ENCODE results near the gene DHX34.

The DHX34 gene

DNA sequence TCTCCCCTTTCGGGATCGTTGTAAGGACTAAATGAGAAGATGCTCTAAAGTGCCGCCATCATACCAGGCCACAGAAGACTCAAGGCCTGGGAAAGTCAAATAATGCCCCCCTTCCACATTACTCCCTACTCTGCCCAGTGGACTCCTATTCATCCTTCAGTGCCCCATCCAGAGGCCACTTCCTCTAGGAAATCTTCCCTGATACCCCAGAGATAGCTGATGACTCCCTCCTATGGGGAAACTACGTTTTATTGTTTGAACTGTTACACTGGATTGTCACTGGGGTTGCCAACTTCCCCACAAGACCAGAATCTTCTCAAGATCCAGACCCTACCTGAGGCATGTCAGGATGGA is 56.1 kb downstream of the DHX34 start:
- Histone ChIP-seq H3K9me2 (replicated peaks; ENCODE audit: insufficient read depth, low read length) (no peaks in the 10 kb centered on the region), H3K9ac (ENCODE audit: low read length) (no peak overlapping the region), H3F3A (ENCODE audit: insufficient read depth, low read length) (no peaks in the 10 kb centered on the region), H3K27ac (ENCODE audit: low read length) (no peak overlapping the region), H4K20me1 (ENCODE audit: insufficient read depth, low read length) (no peaks in the 10 kb centered on the region), H2AFZ (ENCODE audit: low read length) (no peak overlapping the region), H3K4me1 (ENCODE audit: low read length) (no peaks in the 10 kb centered on the region), H3K27me3 (replicated peaks; ENCODE audit: insufficient read depth, low read length) (peaks cover 93% of the 10 kb centered on the region), H3K4me3 (ENCODE audit: low read length) (no peak overlapping the region), H3K4me2 (ENCODE audit: low read depth, low read length) (no peak overlapping the region), H3K79me2 (ENCODE audit: low read length) (no peaks in the 10 kb centered on the region), H3K36me3 (replicated peaks; ENCODE audit: insufficient read depth, low read length) (no peaks in the 10 kb centered on the region), H3K9me3 (replicated peaks; ENCODE audit: insufficient read depth, low read length) (no peaks in the 10 kb centered on the region)
- TF ChIP-seq EZH2 (optimal IDR thresholded peaks at IDR 0.05; ENCODE audit: low read depth, low read length) (no peak), EZH2phosphoT487 (IDR thresholded peaks at IDR 0.05; ENCODE audit: low read length) (no peak)
- TF ChIP-seq, protein P1, sequence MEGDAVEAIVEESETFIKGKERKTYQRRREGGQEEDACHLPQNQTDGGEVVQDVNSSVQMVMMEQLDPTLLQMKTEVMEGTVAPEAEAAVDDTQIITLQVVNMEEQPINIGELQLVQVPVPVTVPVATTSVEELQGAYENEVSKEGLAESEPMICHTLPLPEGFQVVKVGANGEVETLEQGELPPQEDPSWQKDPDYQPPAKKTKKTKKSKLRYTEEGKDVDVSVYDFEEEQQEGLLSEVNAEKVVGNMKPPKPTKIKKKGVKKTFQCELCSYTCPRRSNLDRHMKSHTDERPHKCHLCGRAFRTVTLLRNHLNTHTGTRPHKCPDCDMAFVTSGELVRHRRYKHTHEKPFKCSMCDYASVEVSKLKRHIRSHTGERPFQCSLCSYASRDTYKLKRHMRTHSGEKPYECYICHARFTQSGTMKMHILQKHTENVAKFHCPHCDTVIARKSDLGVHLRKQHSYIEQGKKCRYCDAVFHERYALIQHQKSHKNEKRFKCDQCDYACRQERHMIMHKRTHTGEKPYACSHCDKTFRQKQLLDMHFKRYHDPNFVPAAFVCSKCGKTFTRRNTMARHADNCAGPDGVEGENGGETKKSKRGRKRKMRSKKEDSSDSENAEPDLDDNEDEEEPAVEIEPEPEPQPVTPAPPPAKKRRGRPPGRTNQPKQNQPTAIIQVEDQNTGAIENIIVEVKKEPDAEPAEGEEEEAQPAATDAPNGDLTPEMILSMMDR (IDR thresholded peaks at IDR 0.05; ENCODE audit: low read length) = no peak
- DNase-seq = no peak

DNA sequence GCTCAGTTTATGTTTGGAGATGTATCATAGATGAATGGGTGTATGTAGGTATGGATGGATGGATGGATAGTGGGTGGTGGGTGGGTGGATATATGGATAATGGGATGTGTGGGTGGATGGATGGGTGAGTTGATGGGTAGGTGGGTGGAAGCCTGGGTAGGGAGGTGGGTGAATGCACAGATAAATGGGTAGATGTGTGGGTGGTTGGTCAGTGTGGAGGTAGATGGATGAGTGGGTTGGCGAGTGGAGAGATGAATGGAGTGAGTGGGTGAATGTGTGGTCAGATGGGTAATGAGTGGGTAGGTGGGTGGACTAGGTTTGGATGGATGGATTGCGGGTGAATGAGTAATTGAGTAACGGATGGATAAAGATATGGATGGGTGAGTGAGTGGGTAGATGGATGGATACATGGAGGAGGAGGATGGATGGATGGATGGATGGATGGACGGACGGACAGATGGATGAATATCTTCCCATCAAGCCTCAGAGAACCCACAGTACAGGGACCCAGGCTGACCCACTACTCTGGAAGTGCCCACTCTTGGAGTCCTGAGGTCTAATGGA is 56.8 kb downstream of the DHX34 start:
- H4K20me1 ChIP-seq (ENCODE audit: insufficient read depth, low read length) = no peaks in the 10 kb centered on the region
- no peaks in the 10 kb centered on the region for H3K79me2 ChIP-seq (ENCODE audit: low read length)
- H3K9me3 ChIP-seq (replicated peaks; ENCODE audit: insufficient read depth, low read length) = no peaks in the 10 kb centered on the region
- H3K4me1 ChIP-seq (ENCODE audit: low read length) = no peaks in the 10 kb centered on the region
- H3K27ac ChIP-seq (ENCODE audit: low read length) = no peak overlapping the region
- no peak overlapping the region for H3K4me3 ChIP-seq (ENCODE audit: low read length)
- H3K9ac ChIP-seq (ENCODE audit: low read length) = no peak overlapping the region
- no peaks in the 10 kb centered on the region for H3F3A ChIP-seq (ENCODE audit: insufficient read depth, low read length)
- H3K9me2 ChIP-seq (replicated peaks; ENCODE audit: insufficient read depth, low read length) = no peaks in the 10 kb centered on the region
- no peak for DNase-seq
- H3K36me3 ChIP-seq (replicated peaks; ENCODE audit: insufficient read depth, low read length) = no peaks in the 10 kb centered on the region
- peaks cover 92% of the 10 kb centered on the region for H3K27me3 ChIP-seq (replicated peaks; ENCODE audit: insufficient read depth, low read length)
- no peak overlapping the region for H2AFZ ChIP-seq (ENCODE audit: low read length)
- no peak overlapping the region for H3K4me2 ChIP-seq (ENCODE audit: low read depth, low read length)
- TF ChIP-seq EZH2phosphoT487 (IDR thresholded peaks at IDR 0.05; ENCODE audit: low read length) = no peak

DNA sequence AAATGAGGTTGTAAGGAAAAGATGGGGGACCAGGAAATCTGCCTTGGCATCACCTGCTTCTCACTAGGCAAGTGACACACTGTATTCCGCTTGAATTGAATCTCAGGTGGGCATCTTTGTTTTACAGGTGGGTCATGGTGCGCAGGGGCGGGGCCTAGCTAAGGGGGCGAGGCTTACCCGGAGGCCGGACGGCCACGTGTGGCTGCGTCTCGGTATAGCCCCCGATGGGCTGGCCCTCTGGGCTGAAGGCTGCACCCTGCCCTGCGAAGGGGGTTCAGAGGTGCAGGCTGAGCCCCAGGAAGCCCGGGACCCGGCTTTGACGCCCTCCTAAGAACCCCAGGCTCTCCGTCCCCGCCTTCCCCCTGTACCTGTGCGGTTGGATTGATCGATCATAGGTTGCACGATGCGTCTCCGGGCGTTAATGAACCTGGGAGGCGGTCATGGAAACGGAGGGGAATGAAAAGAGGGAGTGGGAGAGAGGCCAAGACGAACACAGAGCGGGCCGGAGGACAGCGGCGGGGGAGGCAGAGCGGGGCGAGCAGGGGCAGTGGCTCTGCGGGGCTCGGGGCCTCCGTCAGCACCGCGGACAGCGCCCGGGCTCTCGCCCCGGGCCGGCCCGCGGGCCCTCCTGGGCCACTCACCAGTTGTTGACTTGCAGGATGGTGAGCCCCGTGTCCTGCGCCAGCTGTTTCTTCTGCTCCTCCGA is 57.7 kb downstream of the DHX34 start:
- Histone ChIP-seq H3K27me3 (replicated peaks; ENCODE audit: insufficient read depth, low read length) (peaks cover 94% of the 10 kb centered on the region), H3K9ac (ENCODE audit: low read length) (no peak overlapping the region), H3K27ac (ENCODE audit: low read length) (no peak overlapping the region), H3K36me3 (replicated peaks; ENCODE audit: insufficient read depth, low read length) (no peaks in the 10 kb centered on the region), H4K20me1 (ENCODE audit: insufficient read depth, low read length) (no peaks in the 10 kb centered on the region), H3K4me2 (ENCODE audit: low read depth, low read length) (no peak overlapping the region), H2AFZ (ENCODE audit: low read length) (no peak overlapping the region), H3K4me1 (ENCODE audit: low read length) (no peaks in the 10 kb centered on the region), H3F3A (ENCODE audit: insufficient read depth, low read length) (no peaks in the 10 kb centered on the region), H3K9me2 (replicated peaks; ENCODE audit: insufficient read depth, low read length) (no peaks in the 10 kb centered on the region), H3K9me3 (replicated peaks; ENCODE audit: insufficient read depth, low read length) (no peaks in the 10 kb centered on the region), H3K79me2 (ENCODE audit: low read length) (no peaks in the 10 kb centered on the region), H3K4me3 (ENCODE audit: low read length) (no peak overlapping the region)
- peak; percentile 10 for DNase-seq
- TF ChIP-seq, protein P1 (IDR thresholded peaks at IDR 0.05; ENCODE audit: low read length) = no peak
- no peak for TF ChIP-seq EZH2 (optimal IDR thresholded peaks at IDR 0.05; ENCODE audit: low read depth, low read length)

DNA sequence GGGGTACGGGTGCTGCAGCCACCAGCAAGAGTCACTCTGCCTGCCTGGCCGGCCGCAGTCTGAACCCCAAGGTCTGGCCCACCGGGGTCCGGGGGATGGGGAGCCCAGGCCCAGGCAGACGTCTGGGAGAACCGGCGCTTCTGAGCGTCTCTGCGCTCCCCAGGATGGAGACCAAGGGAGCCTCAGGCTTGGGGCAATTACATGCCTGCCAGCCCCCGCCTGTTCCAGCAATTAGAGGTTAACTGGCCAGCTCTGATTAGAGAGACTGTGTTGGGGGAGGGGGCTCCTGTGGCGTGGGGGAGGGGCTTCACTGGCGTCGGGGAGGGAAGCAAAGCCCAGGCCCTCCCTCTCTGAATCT is 58.3 kb downstream of the DHX34 start:
- no peak overlapping the region for H3K4me2 ChIP-seq (ENCODE audit: low read depth, low read length)
- H3K79me2 ChIP-seq (ENCODE audit: low read length) = no peaks in the 10 kb centered on the region
- no peaks in the 10 kb centered on the region for H3F3A ChIP-seq (ENCODE audit: insufficient read depth, low read length)
- H3K4me3 ChIP-seq (ENCODE audit: low read length) = no peak overlapping the region
- no peaks in the 10 kb centered on the region for H3K9me2 ChIP-seq (replicated peaks; ENCODE audit: insufficient read depth, low read length)
- H3K27ac ChIP-seq (ENCODE audit: low read length) = no peak overlapping the region
- TF ChIP-seq, protein P1 (IDR thresholded peaks at IDR 0.05; ENCODE audit: low read length) = no peak
- no peak for TF ChIP-seq EZH2 (optimal IDR thresholded peaks at IDR 0.05; ENCODE audit: low read depth, low read length)
- TF ChIP-seq EZH2phosphoT487 (IDR thresholded peaks at IDR 0.05; ENCODE audit: low read length) = no peak
- H2AFZ ChIP-seq (ENCODE audit: low read length) = no peak overlapping the region
- H3K4me1 ChIP-seq (ENCODE audit: low read length) = no peaks in the 10 kb centered on the region
- no peaks in the 10 kb centered on the region for H3K9me3 ChIP-seq (replicated peaks; ENCODE audit: insufficient read depth, low read length)
- no peaks in the 10 kb centered on the region for H4K20me1 ChIP-seq (ENCODE audit: insufficient read depth, low read length)
- no peak overlapping the region for H3K9ac ChIP-seq (ENCODE audit: low read length)
- no peaks in the 10 kb centered on the region for H3K36me3 ChIP-seq (replicated peaks; ENCODE audit: insufficient read depth, low read length)
- no peak for DNase-seq
- H3K27me3 ChIP-seq (replicated peaks; ENCODE audit: insufficient read depth, low read length) = peaks cover 95% of the 10 kb centered on the region

Measured in MM.1S (cell line).